ENCODE data around the gene NABP2. TPM values are rescaled to one million over a fixed set of nuclear protein-coding genes. Genes with fewer than 3 reads are reported as not detected.
A peak's percentile ranks its signal among the peaks of the same experiment; 100 is the strongest.

Gene NABP2
- total RNA-seq, 1 experiment from 2014 or later = 98.6 TPM

- Histone ChIP-seq H3K4me1 (ENCODE audit: insufficient read depth, low read length) (peaks cover 20% of the 10 kb centered on the region), H3K79me2 (ENCODE audit: low read length) (peaks cover 31% of the 10 kb centered on the region), H3K27me3 (ENCODE audit: low read length) (no peaks in the 10 kb centered on the region), H3K9me2 (replicated peaks; ENCODE audit: low read length) (no peaks in the 10 kb centered on the region), H3K4me3 (ENCODE audit: low read length) (no peak overlapping the region), H3K27ac (ENCODE audit: low read length) (no peak overlapping the region), H3K4me2 (ENCODE audit: low read length) (no peak overlapping the region), H4K20me1 (ENCODE audit: low read length) (peaks cover 12% of the 10 kb centered on the region; the same call in 1 of the 2 replicates), H3K9ac (ENCODE audit: low read length) (no peak overlapping the region), H2AFZ (ENCODE audit: low read length) (no peak overlapping the region), H3F3A (ENCODE audit: low read length, unreplicated experiment) (no peaks in the 10 kb centered on the region), H3K9me3 (ENCODE audit: low read length) (no peaks in the 10 kb centered on the region), H3K36me3 (ENCODE audit: low read depth, low read length) (peaks cover 43% of the 10 kb centered on the region)
- POLR2A ChIA-PET (ENCODE audit: unreplicated experiment) = no interaction called here
- DNase-seq (no peak), ATAC-seq (no peak)
- BruUV-seq (replicated peaks) = no TSS peak
- TF ChIP-seq EZH2phosphoT487 (IDR thresholded peaks at IDR 0.05; ENCODE audit: borderline replicate concordance, low read length) = no peak
- no peak for TF ChIP-seq CTCF (conservative IDR thresholded peaks at IDR 0.05; ENCODE audit: low read depth, low read length)
- no peak for TF ChIP-seq EZH2 (IDR thresholded peaks at IDR 0.05; ENCODE audit: low read length, unreplicated experiment)
- CTCF ChIA-PET = no interaction called here
- intact Hi-C loops (cut with micrococcal nuclease) = no loop called here
Measured at GRCh38 chr12:56255671-56256070, 31.5 kb downstream of the NABP2 start.

GRCh38 chr12:56256326-56256960 lies 32.3 kb downstream of the NABP2 start:
- H3K4me2 ChIP-seq (ENCODE audit: low read length) = peak overlapping the region; percentile 90
- H3F3A ChIP-seq (ENCODE audit: low read length, unreplicated experiment) = no peaks in the 10 kb centered on the region
- peak overlapping the region; percentile 83; the same call in 1 of the 2 replicates for H3K9ac ChIP-seq (ENCODE audit: low read length)
- H3K4me3 ChIP-seq (ENCODE audit: low read length) = peak overlapping the region; percentile 77
- H3K27me3 ChIP-seq (ENCODE audit: low read length) = no peaks in the 10 kb centered on the region
- peaks cover 31% of the 10 kb centered on the region for H3K79me2 ChIP-seq (ENCODE audit: low read length)
- peaks cover 12% of the 10 kb centered on the region; the same call in 1 of the 2 replicates for H4K20me1 ChIP-seq (ENCODE audit: low read length)
- H3K27ac ChIP-seq (ENCODE audit: low read length) = no peak overlapping the region
- H2AFZ ChIP-seq (ENCODE audit: low read length) = no peak overlapping the region
- peak; percentile 30 for DNase-seq
- ChIA-PET CTCF (interaction anchor here (0.9 kb wide), 1 partner anchor 23 kb away, joined by 3 read pairs; no protein-coding TSS in a partner anchor), POLR2A (ENCODE audit: unreplicated experiment) (no interaction called here)
- peaks cover 24% of the 10 kb centered on the region for H3K4me1 ChIP-seq (ENCODE audit: insufficient read depth, low read length)
- no peak for TF ChIP-seq EZH2phosphoT487 (IDR thresholded peaks at IDR 0.05; ENCODE audit: borderline replicate concordance, low read length)
- TF ChIP-seq CTCF (conservative IDR thresholded peaks at IDR 0.05; ENCODE audit: low read depth, low read length) = no peak
- TF ChIP-seq EZH2 (IDR thresholded peaks at IDR 0.05; ENCODE audit: low read length, unreplicated experiment) = no peak
- peaks cover 42% of the 10 kb centered on the region for H3K36me3 ChIP-seq (ENCODE audit: low read depth, low read length)
- H3K9me2 ChIP-seq (replicated peaks; ENCODE audit: low read length) = no peaks in the 10 kb centered on the region
- no TSS peak for BruUV-seq (replicated peaks)
- intact Hi-C loops (cut with micrococcal nuclease) = no loop called here
- no peaks in the 10 kb centered on the region for H3K9me3 ChIP-seq (ENCODE audit: low read length)
- no peak for ATAC-seq

- no peaks in the 10 kb centered on the region for H3K9me2 ChIP-seq (replicated peaks; ENCODE audit: low read length)
- H3K9me3 ChIP-seq (ENCODE audit: low read length) = no peaks in the 10 kb centered on the region
- peaks cover 31% of the 10 kb centered on the region for H3K79me2 ChIP-seq (ENCODE audit: low read length)
- intact Hi-C loops (cut with micrococcal nuclease) = no loop called here
- peaks cover 36% of the 10 kb centered on the region for H3K36me3 ChIP-seq (ENCODE audit: low read depth, low read length)
- POLR2A ChIA-PET (ENCODE audit: unreplicated experiment) = no interaction called here
- ATAC-seq (no peak), DNase-seq (no peak)
- H3K27me3 ChIP-seq (ENCODE audit: low read length) = no peaks in the 10 kb centered on the region
- CTCF ChIA-PET = interaction anchor here (0.9 kb wide), 1 partner anchor 23 kb away, joined by 3 read pairs; no protein-coding TSS in a partner anchor
- H3K4me2 ChIP-seq (ENCODE audit: low read length) = peak overlapping the region; percentile 90
- H3K4me1 ChIP-seq (ENCODE audit: insufficient read depth, low read length) = peaks cover 31% of the 10 kb centered on the region
- no peak overlapping the region for H3K27ac ChIP-seq (ENCODE audit: low read length)
- no peaks in the 10 kb centered on the region for H3F3A ChIP-seq (ENCODE audit: low read length, unreplicated experiment)
- H3K4me3 ChIP-seq (ENCODE audit: low read length) = peak overlapping the region; percentile 77
- H4K20me1 ChIP-seq (ENCODE audit: low read length) = peaks cover 12% of the 10 kb centered on the region; the same call in 1 of the 2 replicates
- TF ChIP-seq CTCF (conservative IDR thresholded peaks at IDR 0.05; ENCODE audit: low read depth, low read length) = no peak
- no peak for TF ChIP-seq EZH2 (IDR thresholded peaks at IDR 0.05; ENCODE audit: low read length, unreplicated experiment)
- TF ChIP-seq EZH2phosphoT487 (IDR thresholded peaks at IDR 0.05; ENCODE audit: borderline replicate concordance, low read length) = no peak
- peak overlapping the region; percentile 83 for H3K9ac ChIP-seq (ENCODE audit: low read length)
- BruUV-seq (replicated peaks) = no TSS peak
- no peak overlapping the region; the same call in 1 of the 2 replicates for H2AFZ ChIP-seq (ENCODE audit: low read length)
Measured at GRCh38 chr12:56257071-56257470, 32.9 kb downstream of the NABP2 start.

All from PC-3 (cell line).